SK-N-SH treated with all-trans-retinoic acid at 6 μM for 48 hours (cell line): ENCODE results near the gene DTD1.

Experiments used
- ATAC-seq: fragments of 200-7000 bp; cut with Tn5 transposase; 3 replicates; pipeline ENCODE4 v1.9.1; 2020; ENCODE audit warnings: mild to moderate bottlenecking, moderate library complexity
- ARNTL ChIP-seq: fragments of 450-650 bp; formaldehyde crosslinking; IDR thresholded peaks from 2 replicates; pipeline ENCODE4 v1.5.0; 2020; ENCODE audit warnings: low read depth, mild to moderate bottlenecking, moderate library complexity, borderline replicate concordance
- BACH2 ChIP-seq: fragments of 250-450 bp; sonication (Bioruptor Pico); IDR thresholded peaks from 2 replicates; pipeline ENCODE4 v1.9.0; 2021; ENCODE audit warnings: mild to moderate bottlenecking, borderline replicate concordance
- CSDC2 ChIP-seq: fragments of 250-450 bp; sonication (Bioruptor Pico); IDR thresholded peaks from 2 replicates; pipeline ENCODE4 v1.5.0; 2020; ENCODE audit warnings: mild to moderate bottlenecking, moderate library complexity
- ESRRG ChIP-seq: fragments of 250-450 bp; sonication (Bioruptor Pico); IDR thresholded peaks from 2 replicates; pipeline ENCODE4 v1.6.1; 2021; ENCODE audit warnings: mild to moderate bottlenecking
- GLIS3 ChIP-seq: fragments of 250-450 bp; sonication (Bioruptor Pico); IDR thresholded peaks from 2 replicates; pipeline ENCODE4 v1.5.0; 2020; ENCODE audit warnings: mild to moderate bottlenecking, moderate library complexity
- ISL1 ChIP-seq: fragments of 250-450 bp; sonication (Bioruptor Pico); IDR thresholded peaks from 2 replicates; pipeline ENCODE4 v2.1.2; 2022; ENCODE audit warnings: mild to moderate bottlenecking, moderate library complexity
- OSR1 ChIP-seq: fragments of 250-450 bp; sonication (Bioruptor Pico); IDR thresholded peaks from 2 replicates; pipeline ENCODE4 v1.8.0; 2022; ENCODE audit warnings: moderate library complexity, mild to moderate bottlenecking, inconsistent platforms
- PPARA ChIP-seq: fragments of 250-450 bp; sonication (Bioruptor Pico); IDR thresholded peaks from 2 replicates; pipeline ENCODE4 v1.5.0; 2020; ENCODE audit warnings: mild to moderate bottlenecking, borderline replicate concordance
- RARB ChIP-seq: fragments of 250-450 bp; sonication (Bioruptor Pico); IDR thresholded peaks from 2 replicates; pipeline ENCODE4 v1.8.0; 2021; ENCODE audit warnings: mild to moderate bottlenecking, moderate library complexity
- TCF4 ChIP-seq: fragments of 250-450 bp; sonication (Bioruptor Pico); IDR thresholded peaks from 2 replicates; pipeline ENCODE4 v1.8.0; 2021; ENCODE audit warnings: mild to moderate bottlenecking, moderate library complexity, borderline replicate concordance
- TOX ChIP-seq: fragments of 250-450 bp; sonication (Bioruptor Pico); IDR thresholded peaks from 2 replicates; pipeline ENCODE4 v1.8.0; 2021; ENCODE audit warnings: mild to moderate bottlenecking, moderate library complexity, borderline replicate concordance
- ZC3H10 ChIP-seq: fragments of 250-450 bp; sonication (Bioruptor Pico); IDR thresholded peaks from 2 replicates; pipeline ENCODE4 v1.5.1; 2021; ENCODE audit warnings: mild to moderate bottlenecking, moderate library complexity
- ZFP3 ChIP-seq: fragments of 250-450 bp; sonication (Bioruptor Pico); IDR thresholded peaks from 2 replicates; pipeline ENCODE4 v1.5.0; 2020; ENCODE audit warnings: mild to moderate bottlenecking, moderate library complexity
- ZFP30 ChIP-seq: fragments of 450-650 bp; formaldehyde crosslinking; IDR thresholded peaks from 2 replicates; pipeline ENCODE4 v1.5.0; 2022; ENCODE audit warnings: mild to moderate bottlenecking, moderate library complexity
- ZNF565 ChIP-seq: fragments of 450-650 bp; formaldehyde crosslinking; conservative IDR thresholded peaks from 2 replicates; pipeline ENCODE4 v1.5.0; 2020; ENCODE audit warnings: low read depth, mild to moderate bottlenecking, moderate library complexity
- ZNF70 ChIP-seq: fragments of 450-650 bp; formaldehyde crosslinking; IDR thresholded peaks from 2 replicates; pipeline ENCODE4 v1.5.0; 2020; ENCODE audit warnings: mild to moderate bottlenecking, moderate library complexity
- ZNF8 ChIP-seq: fragments of 450-650 bp; formaldehyde crosslinking; IDR thresholded peaks from 2 replicates; pipeline ENCODE4 v1.5.0; 2020; ENCODE audit warnings: mild to moderate bottlenecking, moderate library complexity
- TF ChIP-seq, protein P1 (sequence below): fragments of 250-450 bp; sonication (Bioruptor Pico); IDR thresholded peaks from 2 replicates; pipeline ENCODE4 v1.8.0; 2021; ENCODE audit warnings: low read depth, mild to moderate bottlenecking, moderate library complexity, borderline replicate concordance
- TF ChIP-seq, protein P2 (sequence below): fragments of 250-450 bp; sonication (Bioruptor Pico); IDR thresholded peaks from 2 replicates; pipeline ENCODE4 v1.5.1; 2020; ENCODE audit warnings: low read depth, mild to moderate bottlenecking, moderate library complexity
- TF ChIP-seq, protein P3 (sequence below): fragments of 250-450 bp; sonication (Bioruptor Pico); IDR thresholded peaks from 2 replicates; pipeline ENCODE4 v1.8.0; 2020; ENCODE audit warnings: mild to moderate bottlenecking, moderate library complexity, borderline replicate concordance
- TF ChIP-seq, protein P4 (sequence below): fragments of 250-450 bp; sonication (Bioruptor Pico); IDR thresholded peaks from 2 replicates; pipeline ENCODE4 v1.5.1; 2021; ENCODE audit warnings: mild to moderate bottlenecking, moderate library complexity
- TF ChIP-seq, protein P5 (sequence below): fragments of 250-450 bp; sonication (Bioruptor Pico); IDR thresholded peaks from 2 replicates; pipeline ENCODE4 v1.5.0; 2020; ENCODE audit warnings: mild to moderate bottlenecking, moderate library complexity

DTD1 gene

DNA sequence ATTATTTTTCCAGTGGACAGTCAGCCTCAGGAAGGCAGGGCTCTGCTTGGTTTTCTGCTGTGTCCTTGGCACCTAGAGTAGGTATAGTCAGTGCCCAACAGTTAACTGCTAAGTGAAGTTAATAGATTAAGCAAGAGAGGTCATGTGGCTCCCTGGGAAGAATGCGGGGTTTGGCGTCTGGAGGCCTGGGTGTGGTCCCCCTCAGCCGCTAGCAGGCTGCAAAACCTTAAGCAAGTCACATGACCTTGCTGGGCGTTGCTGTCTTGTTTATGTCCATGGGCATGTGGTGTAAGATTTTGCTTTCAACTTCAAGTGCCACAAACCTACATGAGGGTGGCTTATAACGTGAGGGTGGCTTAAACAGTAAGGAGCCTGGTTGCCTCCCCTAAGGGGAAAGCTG, 150.2 kb downstream of the DTD1 start:
- no peak for ATAC-seq
- TF ChIP-seq CSDC2 (CRISPR knock-in tag) (no peak), BACH2 (CRISPR knock-in tag) (no peak), ZFP3 (CRISPR knock-in tag) (no peak), ZNF565 (no peak), ISL1 (no peak), ESRRG (CRISPR knock-in tag) (no peak), TCF4 (CRISPR knock-in tag) (no peak)
- TF ChIP-seq, protein P1, sequence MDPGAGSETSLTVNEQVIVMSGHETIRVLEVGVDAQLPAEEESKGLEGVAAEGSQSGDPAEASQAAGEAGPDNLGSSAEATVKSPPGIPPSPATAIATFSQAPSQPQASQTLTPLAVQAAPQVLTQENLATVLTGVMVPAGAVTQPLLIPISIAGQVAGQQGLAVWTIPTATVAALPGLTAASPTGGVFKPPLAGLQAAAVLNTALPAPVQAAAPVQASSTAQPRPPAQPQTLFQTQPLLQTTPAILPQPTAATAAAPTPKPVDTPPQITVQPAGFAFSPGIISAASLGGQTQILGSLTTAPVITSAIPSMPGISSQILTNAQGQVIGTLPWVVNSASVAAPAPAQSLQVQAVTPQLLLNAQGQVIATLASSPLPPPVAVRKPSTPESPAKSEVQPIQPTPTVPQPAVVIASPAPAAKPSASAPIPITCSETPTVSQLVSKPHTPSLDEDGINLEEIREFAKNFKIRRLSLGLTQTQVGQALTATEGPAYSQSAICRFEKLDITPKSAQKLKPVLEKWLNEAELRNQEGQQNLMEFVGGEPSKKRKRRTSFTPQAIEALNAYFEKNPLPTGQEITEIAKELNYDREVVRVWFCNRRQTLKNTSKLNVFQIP (CRISPR knock-in tag), result no peak
- TF ChIP-seq, protein P2, sequence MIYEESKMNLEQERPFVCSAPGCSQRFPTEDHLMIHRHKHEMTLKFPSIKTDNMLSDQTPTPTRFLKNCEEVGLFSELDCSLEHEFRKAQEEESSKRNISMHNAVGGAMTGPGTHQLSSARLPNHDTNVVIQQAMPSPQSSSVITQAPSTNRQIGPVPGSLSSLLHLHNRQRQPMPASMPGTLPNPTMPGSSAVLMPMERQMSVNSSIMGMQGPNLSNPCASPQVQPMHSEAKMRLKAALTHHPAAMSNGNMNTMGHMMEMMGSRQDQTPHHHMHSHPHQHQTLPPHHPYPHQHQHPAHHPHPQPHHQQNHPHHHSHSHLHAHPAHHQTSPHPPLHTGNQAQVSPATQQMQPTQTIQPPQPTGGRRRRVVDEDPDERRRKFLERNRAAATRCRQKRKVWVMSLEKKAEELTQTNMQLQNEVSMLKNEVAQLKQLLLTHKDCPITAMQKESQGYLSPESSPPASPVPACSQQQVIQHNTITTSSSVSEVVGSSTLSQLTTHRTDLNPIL (CRISPR knock-in tag), result no peak

DNA sequence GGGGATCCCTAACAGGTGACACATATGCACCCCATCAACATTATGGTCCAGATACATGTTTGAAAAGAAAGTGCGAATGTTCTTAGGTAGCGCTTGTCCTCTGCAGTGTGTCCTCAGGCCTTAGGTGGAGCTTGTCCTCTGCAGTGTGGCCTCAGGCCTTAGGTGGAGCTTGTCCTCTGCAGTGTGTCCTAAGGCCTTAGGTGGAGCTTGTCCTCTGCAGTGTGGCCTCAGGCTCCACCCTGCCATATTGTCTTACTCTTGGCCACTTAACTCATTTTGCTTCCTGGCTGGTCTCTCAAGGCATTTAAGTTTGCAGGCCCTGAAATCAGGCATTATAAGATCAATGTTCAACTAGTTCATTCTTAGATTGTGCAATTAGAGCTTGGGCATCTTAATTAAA, 151.0 kb downstream of the DTD1 start:
- no peak for ATAC-seq
- TF ChIP-seq, protein P1 (CRISPR knock-in tag), result no peak
- no peak for TF ChIP-seq ZNF565
- TF ChIP-seq TCF4 (CRISPR knock-in tag), result no peak
- TF ChIP-seq ZFP3 (CRISPR knock-in tag), result no peak
- no peak for TF ChIP-seq BACH2 (CRISPR knock-in tag)
- no peak for TF ChIP-seq PPARA
- no peak for TF ChIP-seq RARB (CRISPR knock-in tag)
- no peak for TF ChIP-seq ZNF8 (CRISPR knock-in tag)
- TF ChIP-seq, protein P3, sequence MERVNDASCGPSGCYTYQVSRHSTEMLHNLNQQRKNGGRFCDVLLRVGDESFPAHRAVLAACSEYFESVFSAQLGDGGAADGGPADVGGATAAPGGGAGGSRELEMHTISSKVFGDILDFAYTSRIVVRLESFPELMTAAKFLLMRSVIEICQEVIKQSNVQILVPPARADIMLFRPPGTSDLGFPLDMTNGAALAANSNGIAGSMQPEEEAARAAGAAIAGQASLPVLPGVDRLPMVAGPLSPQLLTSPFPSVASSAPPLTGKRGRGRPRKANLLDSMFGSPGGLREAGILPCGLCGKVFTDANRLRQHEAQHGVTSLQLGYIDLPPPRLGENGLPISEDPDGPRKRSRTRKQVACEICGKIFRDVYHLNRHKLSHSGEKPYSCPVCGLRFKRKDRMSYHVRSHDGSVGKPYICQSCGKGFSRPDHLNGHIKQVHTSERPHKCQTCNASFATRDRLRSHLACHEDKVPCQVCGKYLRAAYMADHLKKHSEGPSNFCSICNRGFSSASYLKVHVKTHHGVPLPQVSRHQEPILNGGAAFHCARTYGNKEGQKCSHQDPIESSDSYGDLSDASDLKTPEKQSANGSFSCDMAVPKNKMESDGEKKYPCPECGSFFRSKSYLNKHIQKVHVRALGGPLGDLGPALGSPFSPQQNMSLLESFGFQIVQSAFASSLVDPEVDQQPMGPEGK, result no peak
- TF ChIP-seq ZFP30 (CRISPR knock-in tag), result no peak
- TF ChIP-seq, protein P4, sequence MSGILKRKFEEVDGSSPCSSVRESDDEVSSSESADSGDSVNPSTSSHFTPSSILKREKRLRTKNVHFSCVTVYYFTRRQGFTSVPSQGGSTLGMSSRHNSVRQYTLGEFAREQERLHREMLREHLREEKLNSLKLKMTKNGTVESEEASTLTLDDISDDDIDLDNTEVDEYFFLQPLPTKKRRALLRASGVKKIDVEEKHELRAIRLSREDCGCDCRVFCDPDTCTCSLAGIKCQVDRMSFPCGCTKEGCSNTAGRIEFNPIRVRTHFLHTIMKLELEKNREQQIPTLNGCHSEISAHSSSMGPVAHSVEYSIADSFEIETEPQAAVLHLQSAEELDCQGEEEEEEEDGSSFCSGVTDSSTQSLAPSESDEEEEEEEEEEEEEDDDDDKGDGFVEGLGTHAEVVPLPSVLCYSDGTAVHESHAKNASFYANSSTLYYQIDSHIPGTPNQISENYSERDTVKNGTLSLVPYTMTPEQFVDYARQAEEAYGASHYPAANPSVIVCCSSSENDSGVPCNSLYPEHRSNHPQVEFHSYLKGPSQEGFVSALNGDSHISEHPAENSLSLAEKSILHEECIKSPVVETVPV (CRISPR knock-in tag), result no peak

DNA sequence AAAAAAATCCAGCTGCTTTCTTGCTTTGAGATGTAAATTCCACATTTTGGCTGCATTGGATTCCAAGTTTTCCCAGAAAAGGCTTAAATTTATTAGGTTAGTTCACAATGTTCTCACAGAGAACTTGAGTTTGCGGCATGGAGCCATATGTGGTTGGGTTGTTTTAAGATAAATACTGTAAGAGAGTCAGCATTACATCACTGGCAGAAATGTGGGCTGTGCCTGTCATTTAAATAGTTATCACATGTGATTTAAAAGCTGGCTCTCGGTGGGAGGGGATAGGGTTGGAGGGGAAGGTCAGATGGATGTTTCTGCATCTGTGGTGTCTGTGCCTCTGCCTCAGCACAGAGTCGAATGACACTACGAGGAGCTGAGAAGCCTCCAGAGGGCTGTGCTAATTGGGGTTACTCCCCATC, 151.9 kb downstream of the DTD1 start:
- TF ChIP-seq ZNF565 (no peak), ZC3H10 (no peak), OSR1 (no peak), RARB (CRISPR knock-in tag) (no peak), ESRRG (CRISPR knock-in tag) (no peak), BACH2 (CRISPR knock-in tag) (no peak), ISL1 (no peak), GLIS3 (CRISPR knock-in tag) (no peak), ARNTL (no peak), ZFP30 (CRISPR knock-in tag) (no peak), PPARA (no peak), ZNF8 (CRISPR knock-in tag) (no peak), TOX (no peak), ZNF70 (CRISPR knock-in tag) (no peak), TCF4 (CRISPR knock-in tag) (no peak), CSDC2 (CRISPR knock-in tag) (no peak)
- TF ChIP-seq, protein P2 (CRISPR knock-in tag), result no peak
- TF ChIP-seq, protein P5, sequence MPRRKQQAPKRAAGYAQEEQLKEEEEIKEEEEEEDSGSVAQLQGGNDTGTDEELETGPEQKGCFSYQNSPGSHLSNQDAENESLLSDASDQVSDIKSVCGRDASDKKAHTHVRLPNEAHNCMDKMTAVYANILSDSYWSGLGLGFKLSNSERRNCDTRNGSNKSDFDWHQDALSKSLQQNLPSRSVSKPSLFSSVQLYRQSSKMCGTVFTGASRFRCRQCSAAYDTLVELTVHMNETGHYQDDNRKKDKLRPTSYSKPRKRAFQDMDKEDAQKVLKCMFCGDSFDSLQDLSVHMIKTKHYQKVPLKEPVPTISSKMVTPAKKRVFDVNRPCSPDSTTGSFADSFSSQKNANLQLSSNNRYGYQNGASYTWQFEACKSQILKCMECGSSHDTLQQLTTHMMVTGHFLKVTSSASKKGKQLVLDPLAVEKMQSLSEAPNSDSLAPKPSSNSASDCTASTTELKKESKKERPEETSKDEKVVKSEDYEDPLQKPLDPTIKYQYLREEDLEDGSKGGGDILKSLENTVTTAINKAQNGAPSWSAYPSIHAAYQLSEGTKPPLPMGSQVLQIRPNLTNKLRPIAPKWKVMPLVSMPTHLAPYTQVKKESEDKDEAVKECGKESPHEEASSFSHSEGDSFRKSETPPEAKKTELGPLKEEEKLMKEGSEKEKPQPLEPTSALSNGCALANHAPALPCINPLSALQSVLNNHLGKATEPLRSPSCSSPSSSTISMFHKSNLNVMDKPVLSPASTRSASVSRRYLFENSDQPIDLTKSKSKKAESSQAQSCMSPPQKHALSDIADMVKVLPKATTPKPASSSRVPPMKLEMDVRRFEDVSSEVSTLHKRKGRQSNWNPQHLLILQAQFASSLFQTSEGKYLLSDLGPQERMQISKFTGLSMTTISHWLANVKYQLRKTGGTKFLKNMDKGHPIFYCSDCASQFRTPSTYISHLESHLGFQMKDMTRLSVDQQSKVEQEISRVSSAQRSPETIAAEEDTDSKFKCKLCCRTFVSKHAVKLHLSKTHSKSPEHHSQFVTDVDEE (CRISPR knock-in tag), result no peak
- TF ChIP-seq, protein P4 (CRISPR knock-in tag), result no peak
- ATAC-seq, result peak; percentile 89
